PC-9 (cell line): ENCODE measurements around the gene CHST1. TPM values are rescaled to one million over a fixed set of nuclear protein-coding genes. Genes with fewer than 3 reads are reported as not detected.
A peak's percentile ranks its signal among the peaks of the same experiment; 100 is the strongest.

Experiments
- Bru-seq: library from RNA; stranded (reverse); fragments of 400-500 nt; gene quantifications from one replicate; lab custom pipeline; 2021; lab: Mats Ljungman, UMichigan
- BruChase-seq, 2 experiments: library from RNA; stranded (reverse); fragments of 400-500 nt; gene quantifications; one replicate each; lab custom pipeline; 2021; lab: Mats Ljungman, UMichigan
- BruUV-seq: library from RNA; stranded (reverse); fragments of 400-500 nt; replicated peaks from 2 replicates; lab custom pipeline; 2021; lab: Mats Ljungman, UMichigan
- CTCF ChIA-PET: fragments of 300-600 bp; sonication (Branson Sonifier 250); formaldehyde crosslinking; loops from one replicate; lab custom pipeline; 2022; ENCODE audit warnings: antibody characterized with exemption; lab: Charles Lee
- POLR2A ChIA-PET: fragments of 300-600 bp; sonication (Branson Sonifier 250); formaldehyde crosslinking; loops from one replicate; lab custom pipeline; 2022; ENCODE audit warnings: antibody characterized with exemption; ENCODE audit not compliant: unreplicated experiment; lab: Charles Lee
- DNase-seq, 2 experiments: peaks; one replicate each; pipeline versions ENCODE4 v3.0.0 to v3.0.0-alpha.2; 2015 to 2022; ENCODE audit warnings: mixed read lengths in 1 of 2
- H2AFZ ChIP-seq: fragments of 200-600 bp; sonication (generic); 2 replicates; pipeline ENCODE4 v1.8.1; 2017; ENCODE audit warnings: antibody characterized with exemption
- H3F3A ChIP-seq: fragments of 200-600 bp; sonication (generic); 2 replicates; pipeline ENCODE4 v1.8.1; 2017; ENCODE audit warnings: antibody characterized with exemption, mild to moderate bottlenecking, low read depth; ENCODE audit not compliant: insufficient read depth
- H3K27ac ChIP-seq: fragments of 200-600 bp; sonication (generic); 2 replicates; pipeline ENCODE4 v1.6.1; 2016; ENCODE audit warnings: mixed run types
- H3K27me3 ChIP-seq: fragments of 200-600 bp; sonication (generic); 2 replicates; pipeline ENCODE4 v1.6.1; 2016; ENCODE audit warnings: low read depth, mixed run types; ENCODE audit not compliant: insufficient read depth
- H3K36me3 ChIP-seq: fragments of 200-600 bp; sonication (generic); 2 replicates; pipeline ENCODE4 v1.6.1; 2016; ENCODE audit warnings: low read depth, mixed run types
- H3K4me1 ChIP-seq: fragments of 200-600 bp; sonication (generic); replicated peaks from 2 replicates; pipeline ENCODE4 v1.6.1; 2016; ENCODE audit warnings: mixed run types; ENCODE audit not compliant: insufficient read depth
- H3K4me2 ChIP-seq: fragments of 200-600 bp; sonication (generic); 2 replicates; pipeline ENCODE4 v1.6.1; 2017; ENCODE audit warnings: mixed run types
- H3K4me3 ChIP-seq: fragments of 200-600 bp; sonication (generic); 2 replicates; pipeline ENCODE4 v1.6.1; 2016; ENCODE audit warnings: mixed run types
- H3K79me2 ChIP-seq: fragments of 200-600 bp; sonication (generic); 2 replicates; pipeline ENCODE4 v1.6.1; 2017; ENCODE audit warnings: low read depth, mixed run types
- H3K9me2 ChIP-seq: fragments of 200-600 bp; sonication (generic); 2 replicates; pipeline ENCODE4 v1.8.1; 2017; ENCODE audit warnings: mild to moderate bottlenecking; ENCODE audit not compliant: insufficient read depth
- H3K9me3 ChIP-seq: fragments of 200-600 bp; sonication (generic); 2 replicates; pipeline ENCODE4 v1.8.1; 2016; ENCODE audit warnings: low read depth; ENCODE audit not compliant: insufficient read depth
- H4K20me1 ChIP-seq: fragments of 200-600 bp; sonication (generic); 2 replicates; pipeline ENCODE4 v1.8.1; 2017; ENCODE audit not compliant: insufficient read depth
- CTCF ChIP-seq: fragments of 200-600 bp; sonication (generic); conservative IDR thresholded peaks from 2 replicates; pipeline ENCODE4 v1.6.1; 2017; ENCODE audit warnings: mixed run types, antibody characterized with exemption, mild to moderate bottlenecking, moderate library complexity
- EZH2 ChIP-seq: fragments of 200-600 bp; sonication (generic); IDR thresholded peaks from 2 replicates; pipeline ENCODE4 v1.8.0; 2017; ENCODE audit warnings: antibody characterized with exemption, low read depth
- intact Hi-C: fragments of 100-400 bp; cut with micrococcal nuclease; formaldehyde crosslinking; loops from one replicate; pipeline ENCODE4 v1.10.0; 2022; ENCODE audit not compliant: unreplicated experiment
- long read RNA-seq: library from polyadenylated mRNA; stranded (forward); transcript quantifications from one replicate; pipeline ENCODE4 v2.0.0, GENCODE V29; 2022
- total RNA-seq: library from RNA; stranded (reverse); gene quantifications from 2 replicates; pipeline ENCODE4 v1.2.3, GENCODE V29; 2021

Gene CHST1
- total RNA-seq (not detected in 2 replicates), Bru-seq, nascent RNA (not detected), BruChase-seq, experiment 1, labeled RNA remaining after a 2-hour chase (not detected), BruChase-seq, experiment 2, labeled RNA remaining after a 6-hour chase (not detected)
- long read RNA-seq, result 0 reads

DNA sequence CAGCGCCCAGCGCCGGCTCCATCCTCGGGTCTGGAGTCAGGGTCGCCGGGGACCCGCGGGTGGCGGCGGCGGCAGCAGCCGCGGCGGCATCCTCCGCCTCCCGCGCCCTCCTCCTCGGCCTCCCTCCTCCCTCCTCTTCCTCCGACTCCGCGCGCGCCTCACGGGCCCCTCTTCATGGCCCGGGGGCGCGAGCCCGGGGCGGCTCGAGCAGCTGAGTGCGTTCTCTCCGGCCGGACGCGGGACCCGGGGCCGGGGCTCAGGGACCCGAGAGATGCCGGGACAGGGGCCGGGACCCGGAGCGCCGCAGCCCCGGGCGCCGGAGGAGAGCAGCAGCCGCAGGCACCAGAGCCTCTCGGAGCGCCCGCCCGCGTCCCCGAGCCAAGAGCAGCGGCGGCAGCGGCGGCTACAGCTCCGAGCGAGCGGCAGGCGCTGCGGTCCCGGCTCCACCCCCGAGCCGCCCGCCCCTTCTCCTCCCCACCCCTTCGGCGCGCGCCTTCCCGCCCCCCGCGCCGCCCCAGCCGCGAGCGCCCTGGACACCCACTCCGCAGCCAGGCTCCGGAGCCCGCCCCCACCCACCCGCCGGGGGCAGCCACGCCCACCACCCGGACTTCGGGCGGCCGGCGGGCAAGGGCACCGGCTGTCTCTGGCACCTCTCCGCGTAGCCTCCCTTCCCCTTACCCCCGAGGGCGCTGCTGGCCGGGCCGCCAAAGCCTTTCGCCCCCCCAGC is at the start of gene CHST1:
CHST1 (minus strand) TSS at position 417 of the 727 bp plus-strand sequence. CDS start 14,699 bp downstream, outside the sequence.
- H3K9me3 ChIP-seq, result no peaks in the 10 kb centered on the region
- ChIA-PET POLR2A (no interaction called here), CTCF (no interaction called here)
- H3K36me3 ChIP-seq, result no peaks in the 10 kb centered on the region
- no peak within 1 kb of the TSS for H3K4me2 ChIP-seq
- BruUV-seq, result no TSS peak
- H3K27ac ChIP-seq, result no peak within 1 kb of the TSS
- H3F3A ChIP-seq, result no peaks in the 10 kb centered on the region
- no peak for TF ChIP-seq EZH2
- TF ChIP-seq CTCF, result no peak
- intact Hi-C loops, result no loop called here
- H3K4me1 ChIP-seq, result no peaks in the 10 kb centered on the region
- H3K4me3 ChIP-seq, result no peak within 1 kb of the TSS
- DNase-seq, result peak in 1 of 2 experiments; percentile 33
- no peak within 1 kb of the TSS for H2AFZ ChIP-seq
- H3K9me2 ChIP-seq, result no peaks in the 10 kb centered on the region
- no peaks in the 10 kb centered on the region for H3K79me2 ChIP-seq
- H3K27me3 ChIP-seq, result peaks cover 92% of the 10 kb centered on the region
- H4K20me1 ChIP-seq, result peaks cover 3% of the 10 kb centered on the region; the same call in 1 of the 2 replicates

GRCh38 chr11:45713573-45713972 is 48.2 kb upstream of the CHST1 start:
- no peaks in the 10 kb centered on the region for H4K20me1 ChIP-seq
- CTCF ChIA-PET, result no interaction called here
- no peaks in the 10 kb centered on the region for H3K36me3 ChIP-seq
- no peak overlapping the region for H2AFZ ChIP-seq
- TF ChIP-seq CTCF (no peak), EZH2 (no peak)
- no peak overlapping the region for H3K4me2 ChIP-seq
- no peaks in the 10 kb centered on the region for H3K4me1 ChIP-seq
- H3K9me3 ChIP-seq, result no peaks in the 10 kb centered on the region
- no peaks in the 10 kb centered on the region for H3F3A ChIP-seq
- H3K79me2 ChIP-seq, result no peaks in the 10 kb centered on the region
- intact Hi-C loops, result no loop called here
- DNase-seq, result no peak
- POLR2A ChIA-PET, result no interaction called here
- peaks cover 95% of the 10 kb centered on the region for H3K27me3 ChIP-seq
- H3K4me3 ChIP-seq, result no peak overlapping the region
- no peaks in the 10 kb centered on the region for H3K9me2 ChIP-seq
- BruUV-seq, result no TSS peak
- H3K27ac ChIP-seq, result no peak overlapping the region

- ChIA-PET POLR2A (no interaction called here), CTCF (no interaction called here)
- no peaks in the 10 kb centered on the region for H3K9me2 ChIP-seq
- H3K4me2 ChIP-seq, result no peak overlapping the region
- H3K27me3 ChIP-seq, result peaks cover 95% of the 10 kb centered on the region
- no TSS peak for BruUV-seq
- intact Hi-C loops, result no loop called here
- TF ChIP-seq EZH2 (no peak), CTCF (no peak)
- H2AFZ ChIP-seq, result no peak overlapping the region
- H3F3A ChIP-seq, result no peaks in the 10 kb centered on the region
- no peaks in the 10 kb centered on the region for H3K36me3 ChIP-seq
- no peaks in the 10 kb centered on the region for H3K9me3 ChIP-seq
- no peaks in the 10 kb centered on the region for H4K20me1 ChIP-seq
- H3K4me1 ChIP-seq, result no peaks in the 10 kb centered on the region
- H3K27ac ChIP-seq, result no peak overlapping the region
- H3K79me2 ChIP-seq, result no peaks in the 10 kb centered on the region
- no peak for DNase-seq
- no peak overlapping the region for H3K4me3 ChIP-seq
These were observed 45.1 kb upstream of the CHST1 start for GRCh38 chr11:45710561-45710960.
